GM23248 (cell line): ENCODE results near the gene SCAP.

Experiments used
- EZH2 ChIP-seq: fragments of 200-600 bp; sonication (generic); IDR thresholded peaks from 2 replicates; pipeline ENCODE4 v1.6.1; 2018; ENCODE audit warnings: antibody characterized with exemption, mild to moderate bottlenecking; ENCODE audit not compliant: insufficient read depth, poor library complexity, severe bottlenecking
- EZH2phosphoT487 ChIP-seq: fragments of 200-600 bp; sonication (generic); IDR thresholded peaks from 2 replicates; pipeline ENCODE4 v1.6.1; 2018; ENCODE audit warnings: antibody characterized with exemption, moderate library complexity, mild to moderate bottlenecking, low read depth; ENCODE audit not compliant: insufficient read depth

DNA sequence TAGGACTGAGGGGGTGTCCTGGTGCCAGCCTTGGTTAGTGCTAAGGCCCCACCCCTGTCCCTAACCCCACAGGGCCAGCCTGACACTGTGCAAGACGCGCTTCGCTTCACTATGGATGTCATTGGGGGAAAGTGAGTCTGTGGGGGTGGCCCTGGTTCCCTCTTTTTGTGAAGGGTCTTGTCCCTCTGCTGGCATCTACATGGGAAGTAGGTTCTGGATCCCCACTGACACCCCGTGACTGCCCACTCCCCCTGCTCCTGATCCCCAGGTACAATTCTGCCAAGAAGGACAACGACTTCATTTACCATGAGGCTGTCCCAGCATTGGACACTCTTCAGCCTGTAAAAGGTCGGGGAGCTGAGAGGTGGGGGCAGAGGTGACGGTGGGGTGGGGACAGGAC is 68.5 kb downstream of the SCAP start:
- TF ChIP-seq EZH2 (no peak), EZH2phosphoT487 (no peak)
